Nephron (organoid): Measurements from ENCODE around the gene C1orf174.
A peak's percentile ranks its signal among the peaks of the same experiment; 100 is the strongest.

Experiments
- H3K27ac Mint-ChIP-seq, 3 experiments: 2 replicates each; pipeline ENCODE4 v1.8.0; 2020; ENCODE audit warnings: mixed read lengths in 3 of 3, mild to moderate bottlenecking in 2 of 3, moderate library complexity in 1 of 3
- H3K27me3 Mint-ChIP-seq: 2 replicates; pipeline ENCODE4 v1.8.0; 2021; ENCODE audit warnings: low read depth, mild to moderate bottlenecking, moderate library complexity, mixed read lengths
- H3K36me3 Mint-ChIP-seq: 2 replicates; pipeline ENCODE4 v1.8.0; 2020; ENCODE audit warnings: low read depth, mixed read lengths
- H3K4me1 Mint-ChIP-seq: 2 replicates; pipeline ENCODE4 v1.8.0; 2020; ENCODE audit warnings: mixed read lengths
- H3K4me3 Mint-ChIP-seq, 3 experiments: 2 replicates each; pipeline ENCODE4 v1.8.0; 2020; ENCODE audit warnings: mild to moderate bottlenecking in 3 of 3, mixed read lengths in 3 of 3, moderate library complexity in 2 of 3
- H3K9me3 Mint-ChIP-seq: 2 replicates; pipeline ENCODE4 v1.8.0; 2020; ENCODE audit warnings: mixed read lengths
- CTCF ChIP-seq, 3 experiments: fragments of 200-600 bp; sonication (generic); IDR thresholded peaks; one replicate each; pipeline ENCODE4 v1.5.0; 2021; ENCODE audit warnings: antibody characterized with exemption in 3 of 3; ENCODE audit not compliant: unreplicated experiment in 3 of 3

The C1orf174 gene

GRCh38 chr1:3902111-3902511 lies 2.0 kb upstream of the C1orf174 start:
- Mint-ChIP-seq H3K27me3 (peaks cover 7% of the 10 kb centered on the region), H3K36me3 (peaks cover 16% of the 10 kb centered on the region), H3K4me1 (peaks cover 37% of the 10 kb centered on the region), H3K4me3 (peak overlapping the region; percentile 69 to 78 (median 75)), H3K9me3 (peaks cover 16% of the 10 kb centered on the region), H3K27ac (no peak overlapping the region)
- TF ChIP-seq CTCF (IDR thresholded peaks at IDR 0.05; ENCODE audit: unreplicated experiment in 3 of 3) = no peak

- H3K9me3 Mint-ChIP-seq = peaks cover 16% of the 10 kb centered on the region
- peaks cover 7% of the 10 kb centered on the region for H3K27me3 Mint-ChIP-seq
- H3K36me3 Mint-ChIP-seq = peaks cover 24% of the 10 kb centered on the region
- H3K27ac Mint-ChIP-seq = peak overlapping the region; percentile 98 to 100 (median 99)
- peaks cover 38% of the 10 kb centered on the region for H3K4me1 Mint-ChIP-seq
- H3K4me3 Mint-ChIP-seq = peak overlapping the region; percentile 92 to 95 (median 92)
- no peak for TF ChIP-seq CTCF (IDR thresholded peaks at IDR 0.05; ENCODE audit: unreplicated experiment in 3 of 3)
Measured at GRCh38 chr1:3900969-3901529, 977 bp upstream of the C1orf174 start.

- Mint-ChIP-seq H3K4me1 (peaks cover 32% of the 10 kb centered on the region), H3K4me3 (peak overlapping the region; percentile 92 to 95 (median 92)), H3K27me3 (peaks cover 3% of the 10 kb centered on the region), H3K27ac (peak overlapping the region in 2 of 3 experiments; percentile 98 to 100), H3K9me3 (peaks cover 16% of the 10 kb centered on the region), H3K36me3 (peaks cover 36% of the 10 kb centered on the region)
- TF ChIP-seq CTCF (IDR thresholded peaks at IDR 0.05; ENCODE audit: unreplicated experiment in 3 of 3) = peak in 1 of 3 experiments; percentile 8
Measured at GRCh38 chr1:3899754-3900149, 320 bp downstream of the C1orf174 start.

GRCh38 chr1:3898994-3899753 lies 898 bp downstream of the C1orf174 start:
- no peak for TF ChIP-seq CTCF (IDR thresholded peaks at IDR 0.05; ENCODE audit: unreplicated experiment in 3 of 3)
- peaks cover 3% of the 10 kb centered on the region for H3K27me3 Mint-ChIP-seq
- H3K27ac Mint-ChIP-seq = peak overlapping the region; percentile 69 to 89 (median 73)

GRCh38 chr1:3898475-3898735 lies 1.7 kb downstream of the C1orf174 start:
- TF ChIP-seq CTCF (IDR thresholded peaks at IDR 0.05; ENCODE audit: unreplicated experiment in 3 of 3) = no peak
- Mint-ChIP-seq H3K9me3 (peaks cover 16% of the 10 kb centered on the region), H3K4me1 (peaks cover 22% of the 10 kb centered on the region), H3K4me3 (peak overlapping the region; percentile 92 to 95 (median 92)), H3K36me3 (peaks cover 39% of the 10 kb centered on the region), H3K27ac (peak overlapping the region in 2 of 3 experiments; percentile 73 to 89), H3K27me3 (peaks cover 3% of the 10 kb centered on the region)

More at GRCh38 chr1:3898994-3899753, 898 bp downstream of the C1orf174 start:
- Mint-ChIP-seq H3K36me3 (peaks cover 36% of the 10 kb centered on the region), H3K4me1 (peaks cover 28% of the 10 kb centered on the region), H3K9me3 (peaks cover 16% of the 10 kb centered on the region), H3K4me3 (peak overlapping the region; percentile 92 to 95 (median 92))
